HG03565 (cell line): Measurements from ENCODE around the gene CFAP251.

Source experiments
- ATAC-seq: cut with Tn5 transposase; IDR thresholded peaks from one replicate; pipeline ENCODE4 v1.9.1; 2021; ENCODE audit warnings: mild to moderate bottlenecking, moderate library complexity; ENCODE audit not compliant: unreplicated experiment

The CFAP251 gene

DNA sequence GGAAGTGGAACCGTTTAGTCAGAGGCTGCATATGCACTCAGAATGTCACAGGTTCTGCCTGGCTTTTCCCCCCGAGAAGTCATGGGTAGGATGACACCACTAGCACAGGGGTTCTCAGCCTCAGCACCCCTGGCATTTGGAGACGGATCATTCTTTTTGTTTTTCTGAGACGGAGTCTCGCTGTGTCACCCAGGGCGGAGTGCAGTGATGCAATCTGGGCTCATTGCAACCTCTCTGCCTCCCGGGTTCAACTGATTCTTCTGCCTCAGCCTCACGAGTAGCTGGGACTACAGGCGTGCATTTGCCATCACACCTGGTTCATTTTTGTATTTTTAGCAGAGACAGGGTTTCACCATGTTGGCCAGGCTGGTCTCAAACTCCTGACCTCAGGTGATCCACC is 131.4 kb downstream of the CFAP251 start:
- no peak for ATAC-seq

DNA sequence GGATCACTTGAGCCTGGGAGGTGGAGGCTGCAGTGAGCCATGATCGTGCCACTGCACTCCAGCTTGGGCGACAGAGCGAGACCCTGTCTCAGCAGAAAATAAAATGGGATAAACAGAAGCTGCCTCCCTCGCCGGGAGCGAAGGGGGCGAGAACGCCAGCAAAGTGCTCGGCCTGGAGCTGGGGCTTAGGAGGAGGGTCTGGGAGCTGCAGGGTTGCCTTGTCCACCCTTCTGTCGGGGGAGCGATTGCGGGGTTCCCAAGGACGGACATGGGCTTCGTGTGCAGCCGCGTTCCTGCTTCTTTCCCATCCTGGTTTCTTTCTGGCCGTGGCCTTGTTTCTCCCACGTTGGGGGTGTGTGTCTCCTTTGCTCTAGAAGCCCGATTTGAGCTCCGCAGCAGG is 132.3 kb downstream of the CFAP251 start:
- ATAC-seq = no peak

DNA sequence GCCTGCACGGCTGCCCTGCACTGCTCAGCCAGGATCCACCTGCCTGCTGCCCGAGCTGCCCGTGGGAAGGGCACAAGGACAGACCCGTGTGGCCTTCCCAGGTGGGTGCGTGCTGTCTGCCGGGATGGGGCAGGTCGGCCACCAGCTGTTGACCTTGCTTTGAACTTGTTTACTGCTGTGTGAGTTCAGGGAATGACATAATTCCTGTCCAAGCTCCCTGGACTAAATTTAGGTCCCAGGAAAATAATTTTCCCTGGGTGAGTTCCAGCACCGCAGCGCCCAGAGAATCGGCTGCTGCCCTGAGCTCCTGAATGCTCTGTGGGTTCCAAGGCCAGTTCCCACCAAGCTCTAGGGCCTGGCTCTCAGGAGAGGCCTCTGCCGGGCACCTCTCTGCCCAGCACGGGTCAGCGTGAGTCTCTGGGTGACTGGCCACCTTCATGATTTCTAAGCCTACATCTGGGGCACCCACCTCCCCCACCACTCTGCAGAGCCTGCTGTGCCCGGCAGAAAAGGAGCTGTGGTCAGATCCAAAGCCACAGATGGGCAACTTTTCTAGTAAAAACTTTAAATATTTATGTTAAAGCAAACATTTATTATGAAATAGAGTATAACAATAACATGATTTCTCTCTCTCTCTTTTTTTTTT is 133.0 kb downstream of the CFAP251 start:
- ATAC-seq = no peak

DNA sequence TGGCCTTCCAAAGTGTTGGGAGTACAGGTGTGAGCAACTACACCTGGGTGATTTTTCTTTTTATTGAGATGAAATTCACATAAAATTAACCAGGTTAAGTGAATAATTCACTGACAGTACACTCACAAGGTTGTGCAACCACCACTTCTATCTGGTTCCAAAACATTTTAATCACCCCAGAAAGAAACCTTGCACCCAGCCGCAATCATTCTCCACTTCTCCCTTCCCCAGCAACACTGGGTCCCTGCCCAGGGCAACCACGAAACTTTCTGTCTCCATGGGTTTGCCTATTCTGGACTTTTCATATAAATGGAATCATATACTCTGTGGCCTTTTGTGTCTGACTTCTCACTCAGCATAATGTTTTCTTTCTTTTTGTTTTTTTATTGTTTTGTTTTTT is 133.9 kb downstream of the CFAP251 start:
- ATAC-seq = no peak
